Eye (tissue), 1 donor: ENCODE measurements around the gene LYZL4.

ENCODE experiments used
- DNase-seq: peaks from one replicate; pipeline ENCODE4 v3.0.0-alpha.2; 2015

The LYZL4 gene

GRCh38 chr3:42369832-42370231 lies 40.6 kb downstream of the LYZL4 start:
- DNase-seq, result no peak

GRCh38 chr3:42369304-42369703 lies 41.1 kb downstream of the LYZL4 start:
- peak; percentile 78 for DNase-seq

- DNase-seq, result peak; percentile 43
These were observed 41.5 kb downstream of the LYZL4 start for GRCh38 chr3:42368861-42369260.

- no peak for DNase-seq
These were observed 42.5 kb downstream of the LYZL4 start for GRCh38 chr3:42367903-42368302.

GRCh38 chr3:42366550-42366949 lies 43.9 kb downstream of the LYZL4 start:
- no peak for DNase-seq

GRCh38 chr3:42357335-42357734 lies 53.1 kb downstream of the LYZL4 start:
- no peak for DNase-seq

- DNase-seq, result no peak
These were observed 54.8 kb downstream of the LYZL4 start for GRCh38 chr3:42355612-42356011.

- no peak for DNase-seq
These were observed 56.8 kb downstream of the LYZL4 start for GRCh38 chr3:42353631-42354030.

GRCh38 chr3:42351207-42351606 lies 59.2 kb downstream of the LYZL4 start:
- DNase-seq, result peak; percentile 41

- DNase-seq, result no peak
These were observed 60.4 kb downstream of the LYZL4 start for GRCh38 chr3:42349765-42350594.

- DNase-seq, result no peak
These were observed 62.5 kb downstream of the LYZL4 start for GRCh38 chr3:42347928-42348327.
